ENCODE measurements around the gene ANKMY1. TPM values are rescaled to one million over a fixed set of nuclear protein-coding genes. Genes with fewer than 3 reads are reported as not detected.

The ANKMY1 gene
- total and polyA plus RNA-seq, 2 of the 13 experiments (the other 11 are each of a cell fraction or from before 2014, with no cell fraction given), result 11.7 to 18.8 TPM

DNA sequence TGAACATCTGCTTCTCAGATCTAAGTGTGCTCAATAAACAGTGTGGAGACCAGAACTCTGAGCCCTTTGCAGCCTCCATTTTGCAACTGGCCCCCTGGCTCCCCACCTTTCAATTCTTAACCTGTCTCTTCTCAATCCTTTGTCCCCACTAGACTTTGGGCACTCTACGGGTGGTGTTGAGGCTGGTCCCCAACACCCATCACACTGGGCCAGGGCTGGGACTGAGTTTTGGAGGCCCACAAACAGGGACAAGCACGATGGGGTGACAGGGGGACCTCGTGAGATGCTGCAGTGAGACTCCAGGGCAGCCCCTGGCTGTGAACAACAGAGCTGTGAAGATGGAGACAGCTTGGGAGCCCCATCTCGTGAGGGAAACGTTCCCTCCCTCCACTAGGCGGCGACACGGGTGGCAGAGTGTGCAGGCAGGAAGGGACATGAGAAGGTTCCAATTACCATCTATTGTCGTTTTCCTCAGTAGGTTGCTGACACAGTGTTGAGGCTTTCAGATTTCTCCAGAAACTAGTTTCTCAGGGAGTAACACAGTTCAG is 1.2 kb downstream of the ANKMY1 start:
- Histone ChIP-seq H3K4me3 (replicated peaks in 1 of 3; ENCODE audit: insufficient read depth in 1 of 3, low read depth in 2 of 3, low read length in 3 of 3) (no peak overlapping the region), H3K36me3 (replicated peaks in 1 of 2; ENCODE audit: control insufficient read depth in 1 of 2, insufficient read depth in 2 of 2, low read length in 2 of 2) (peaks cover 15 to 34% of the 10 kb centered on the region in 2 experiments), H2AFZ (ENCODE audit: low read length) (no peak overlapping the region), H3K9ac (ENCODE audit: insufficient read depth, low read depth, low read length) (no peak overlapping the region), H3K27ac (ENCODE audit: extremely low read length, insufficient read depth, low read length) (peak overlapping the region; percentile 29), H4K20me1 (ENCODE audit: insufficient read depth, low read length) (no peaks in the 10 kb centered on the region), H3K9me3 (ENCODE audit: low read length) (no peaks in the 10 kb centered on the region), H3K27me3 (ENCODE audit: control insufficient read depth in 1 of 2, insufficient read depth in 2 of 2, low read length in 2 of 2) (no peaks in the 10 kb centered on the region), H3K4me1 (ENCODE audit: insufficient read depth, low read length) (peaks cover 42% of the 10 kb centered on the region), H3K4me2 (ENCODE audit: low read depth, low read length) (no peak overlapping the region), H3K79me2 (ENCODE audit: insufficient read depth, low read length) (peaks cover 30% of the 10 kb centered on the region)
- FAIRE-seq (peak; percentile 60), ATAC-seq (peak; percentile 8; the same call in 1 of the 3 replicates), DNase-seq (ENCODE audit: low spot score) (peak; percentile 57)
- WGBS (ENCODE audit: low lambda C conversion rate), result 57% methylated on average over 9 of the region's 9 CpGs
- POLR2A ChIA-PET, result interaction anchor here (1.0 to 2.7 kb wide), 2 partner anchors 9 to 30 kb away, joined by 5 to 12 read pairs; partner anchors contain the start of gene CAPN10
- intact Hi-C loops (cut with micrococcal nuclease; ENCODE audit: unreplicated experiment) (no loop called here), in situ Hi-C loops (cut with HindIII; ENCODE audit: extremely low pct_ligation_motif_present, low pct_unique_long_range_greater_than_20kb) (loop anchor here (25.0 kb wide), 1 partner anchor 656 kb away; no protein-coding TSS in a partner anchor)
- no TSS peak for BruUV-seq (replicated peaks)
- CTCF ChIA-PET (ENCODE audit: low intra/inter-chr PET ratio, low total read pairs), result no interaction called here
- peak; percentile 40; the same call in 1 of the 2 replicates for TF ChIP-seq ZMYM4 (CRISPR knock-in tag; IDR thresholded peaks at IDR 0.05)
- TF ChIP-seq ZNF619 (CRISPR knock-in tag; IDR thresholded peaks at IDR 0.05), result no peak
- TF ChIP-seq KLF6 (CRISPR knock-in tag; IDR thresholded peaks at IDR 0.05), result no peak
- no peak for TF ChIP-seq CAMTA2 (CRISPR knock-in tag; IDR thresholded peaks at IDR 0.05; ENCODE audit: borderline replicate concordance)
- TF ChIP-seq ZBTB42 (CRISPR knock-in tag; IDR thresholded peaks at IDR 0.05), result no peak
- TF ChIP-seq ZFP90 (CRISPR knock-in tag; IDR thresholded peaks at IDR 0.05; ENCODE audit: borderline replicate concordance), result no peak
- TF ChIP-seq, protein P1, sequence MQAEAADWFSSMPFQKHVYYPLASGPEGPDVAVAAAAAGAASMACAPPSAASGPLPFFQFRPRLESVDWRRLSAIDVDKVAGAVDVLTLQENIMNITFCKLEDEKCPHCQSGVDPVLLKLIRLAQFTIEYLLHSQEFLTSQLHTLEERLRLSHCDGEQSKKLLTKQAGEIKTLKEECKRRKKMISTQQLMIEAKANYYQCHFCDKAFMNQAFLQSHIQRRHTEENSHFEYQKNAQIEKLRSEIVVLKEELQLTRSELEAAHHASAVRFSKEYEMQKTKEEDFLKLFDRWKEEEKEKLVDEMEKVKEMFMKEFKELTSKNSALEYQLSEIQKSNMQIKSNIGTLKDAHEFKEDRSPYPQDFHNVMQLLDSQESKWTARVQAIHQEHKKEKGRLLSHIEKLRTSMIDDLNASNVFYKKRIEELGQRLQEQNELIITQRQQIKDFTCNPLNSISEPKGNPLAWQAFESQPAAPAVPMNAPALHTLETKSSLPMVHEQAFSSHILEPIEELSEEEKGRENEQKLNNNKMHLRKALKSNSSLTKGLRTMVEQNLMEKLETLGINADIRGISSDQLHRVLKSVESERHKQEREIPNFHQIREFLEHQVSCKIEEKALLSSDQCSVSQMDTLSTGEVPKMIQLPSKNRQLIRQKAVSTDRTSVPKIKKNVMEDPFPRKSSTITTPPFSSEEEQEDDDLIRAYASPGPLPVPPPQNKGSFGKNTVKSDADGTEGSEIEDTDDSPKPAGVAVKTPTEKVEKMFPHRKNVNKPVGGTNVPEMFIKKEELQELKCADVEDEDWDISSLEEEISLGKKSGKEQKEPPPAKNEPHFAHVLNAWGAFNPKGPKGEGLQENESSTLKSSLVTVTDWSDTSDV (CRISPR knock-in tag; IDR thresholded peaks at IDR 0.05), result no peak
- no peak for TF ChIP-seq ARNTL (CRISPR knock-in tag; IDR thresholded peaks at IDR 0.05)
- TF ChIP-seq ZBTB1 (CRISPR knock-in tag; IDR thresholded peaks at IDR 0.05; ENCODE audit: borderline replicate concordance), result no peak
- TF ChIP-seq, protein P2, sequence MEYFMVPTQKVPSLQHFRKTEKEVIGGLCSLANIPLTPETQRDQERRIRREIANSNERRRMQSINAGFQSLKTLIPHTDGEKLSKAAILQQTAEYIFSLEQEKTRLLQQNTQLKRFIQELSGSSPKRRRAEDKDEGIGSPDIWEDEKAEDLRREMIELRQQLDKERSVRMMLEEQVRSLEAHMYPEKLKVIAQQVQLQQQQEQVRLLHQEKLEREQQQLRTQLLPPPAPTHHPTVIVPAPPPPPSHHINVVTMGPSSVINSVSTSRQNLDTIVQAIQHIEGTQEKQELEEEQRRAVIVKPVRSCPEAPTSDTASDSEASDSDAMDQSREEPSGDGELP (IDR thresholded peaks at IDR 0.05; ENCODE audit: borderline replicate concordance, low read depth), result no peak
- TF ChIP-seq, protein P3, sequence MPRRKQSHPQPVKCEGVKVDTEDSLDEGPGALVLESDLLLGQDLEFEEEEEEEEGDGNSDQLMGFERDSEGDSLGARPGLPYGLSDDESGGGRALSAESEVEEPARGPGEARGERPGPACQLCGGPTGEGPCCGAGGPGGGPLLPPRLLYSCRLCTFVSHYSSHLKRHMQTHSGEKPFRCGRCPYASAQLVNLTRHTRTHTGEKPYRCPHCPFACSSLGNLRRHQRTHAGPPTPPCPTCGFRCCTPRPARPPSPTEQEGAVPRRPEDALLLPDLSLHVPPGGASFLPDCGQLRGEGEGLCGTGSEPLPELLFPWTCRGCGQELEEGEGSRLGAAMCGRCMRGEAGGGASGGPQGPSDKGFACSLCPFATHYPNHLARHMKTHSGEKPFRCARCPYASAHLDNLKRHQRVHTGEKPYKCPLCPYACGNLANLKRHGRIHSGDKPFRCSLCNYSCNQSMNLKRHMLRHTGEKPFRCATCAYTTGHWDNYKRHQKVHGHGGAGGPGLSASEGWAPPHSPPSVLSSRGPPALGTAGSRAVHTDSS (CRISPR knock-in tag; conservative IDR thresholded peaks at IDR 0.05), result no peak
- no peak for TF ChIP-seq NCOA5 (CRISPR knock-in tag; IDR thresholded peaks at IDR 0.05)
- TF ChIP-seq, protein P4, sequence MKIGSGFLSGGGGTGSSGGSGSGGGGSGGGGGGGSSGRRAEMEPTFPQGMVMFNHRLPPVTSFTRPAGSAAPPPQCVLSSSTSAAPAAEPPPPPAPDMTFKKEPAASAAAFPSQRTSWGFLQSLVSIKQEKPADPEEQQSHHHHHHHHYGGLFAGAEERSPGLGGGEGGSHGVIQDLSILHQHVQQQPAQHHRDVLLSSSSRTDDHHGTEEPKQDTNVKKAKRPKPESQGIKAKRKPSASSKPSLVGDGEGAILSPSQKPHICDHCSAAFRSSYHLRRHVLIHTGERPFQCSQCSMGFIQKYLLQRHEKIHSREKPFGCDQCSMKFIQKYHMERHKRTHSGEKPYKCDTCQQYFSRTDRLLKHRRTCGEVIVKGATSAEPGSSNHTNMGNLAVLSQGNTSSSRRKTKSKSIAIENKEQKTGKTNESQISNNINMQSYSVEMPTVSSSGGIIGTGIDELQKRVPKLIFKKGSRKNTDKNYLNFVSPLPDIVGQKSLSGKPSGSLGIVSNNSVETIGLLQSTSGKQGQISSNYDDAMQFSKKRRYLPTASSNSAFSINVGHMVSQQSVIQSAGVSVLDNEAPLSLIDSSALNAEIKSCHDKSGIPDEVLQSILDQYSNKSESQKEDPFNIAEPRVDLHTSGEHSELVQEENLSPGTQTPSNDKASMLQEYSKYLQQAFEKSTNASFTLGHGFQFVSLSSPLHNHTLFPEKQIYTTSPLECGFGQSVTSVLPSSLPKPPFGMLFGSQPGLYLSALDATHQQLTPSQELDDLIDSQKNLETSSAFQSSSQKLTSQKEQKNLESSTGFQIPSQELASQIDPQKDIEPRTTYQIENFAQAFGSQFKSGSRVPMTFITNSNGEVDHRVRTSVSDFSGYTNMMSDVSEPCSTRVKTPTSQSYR (CRISPR knock-in tag; IDR thresholded peaks at IDR 0.05; ENCODE audit: borderline replicate concordance), result no peak
- TF ChIP-seq, protein P5, sequence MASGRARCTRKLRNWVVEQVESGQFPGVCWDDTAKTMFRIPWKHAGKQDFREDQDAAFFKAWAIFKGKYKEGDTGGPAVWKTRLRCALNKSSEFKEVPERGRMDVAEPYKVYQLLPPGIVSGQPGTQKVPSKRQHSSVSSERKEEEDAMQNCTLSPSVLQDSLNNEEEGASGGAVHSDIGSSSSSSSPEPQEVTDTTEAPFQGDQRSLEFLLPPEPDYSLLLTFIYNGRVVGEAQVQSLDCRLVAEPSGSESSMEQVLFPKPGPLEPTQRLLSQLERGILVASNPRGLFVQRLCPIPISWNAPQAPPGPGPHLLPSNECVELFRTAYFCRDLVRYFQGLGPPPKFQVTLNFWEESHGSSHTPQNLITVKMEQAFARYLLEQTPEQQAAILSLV (CRISPR knock-in tag; IDR thresholded peaks at IDR 0.05; ENCODE audit: borderline replicate concordance), result no peak
- no peak for TF ChIP-seq IRF2 (CRISPR knock-in tag; IDR thresholded peaks at IDR 0.05)
- TF ChIP-seq NFRKB (IDR thresholded peaks at IDR 0.05), result no peak

All from HepG2 (cell line).